GM21576 (cell line): ENCODE results near the gene MIPOL1.
"Not testable (repeated sequence)": the region's sequence is repeated elsewhere in the genome, so short reads cannot be mapped to it uniquely, and the experiment has no call there.

Experiments used
- ATAC-seq: cut with Tn5 transposase; IDR thresholded peaks from one replicate; pipeline ENCODE4 v1.9.1; 2021; ENCODE audit warnings: mild to moderate bottlenecking, moderate library complexity; ENCODE audit not compliant: unreplicated experiment

Gene MIPOL1

DNA sequence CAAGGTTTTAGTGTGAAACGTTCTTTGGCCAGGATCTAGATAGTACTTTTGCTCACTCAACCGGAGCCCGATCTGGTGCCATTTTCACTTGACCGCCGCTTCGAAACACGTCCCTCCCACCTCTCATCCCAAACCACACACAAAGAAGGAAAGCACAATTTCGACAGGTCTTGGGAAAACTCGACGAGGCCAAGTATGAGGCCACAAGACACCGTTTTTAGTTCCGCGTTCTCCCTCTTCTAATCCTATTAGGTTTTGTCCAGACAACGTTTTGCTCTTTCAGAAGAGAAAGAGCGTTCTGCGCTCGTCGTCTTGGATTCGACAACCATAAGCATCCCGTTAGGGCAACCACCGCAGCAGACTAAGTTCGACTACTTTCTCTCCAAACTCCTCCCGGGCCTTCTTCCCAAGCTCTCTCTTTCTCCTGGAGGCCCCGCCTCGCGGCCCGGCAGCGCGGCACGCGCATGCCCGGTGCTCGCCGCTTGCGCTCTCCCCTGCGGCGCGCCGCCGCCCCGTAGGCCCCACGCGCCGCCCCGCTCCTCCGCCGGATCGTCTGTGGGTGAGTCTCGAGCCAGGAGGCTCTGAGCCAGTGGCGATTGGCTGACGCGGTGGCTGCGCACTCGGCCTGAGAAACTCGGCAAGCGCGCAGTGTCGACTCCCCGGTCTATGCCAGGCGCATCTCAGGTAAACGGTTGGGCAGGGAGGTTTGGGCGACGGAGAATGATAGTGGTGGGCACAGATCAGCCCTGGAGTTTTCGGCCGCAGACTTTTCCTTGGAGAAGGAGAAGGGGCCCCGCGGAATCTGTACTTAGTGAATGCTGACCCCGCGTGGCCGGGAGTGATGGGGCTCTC lies at the start of gene MIPOL1:
TSS of gene MIPOL1 (plus strand) at position 517 of the 852 bp plus-strand sequence. CDS start 49,952 bp downstream, outside the sequence.
- no peak for ATAC-seq

DNA sequence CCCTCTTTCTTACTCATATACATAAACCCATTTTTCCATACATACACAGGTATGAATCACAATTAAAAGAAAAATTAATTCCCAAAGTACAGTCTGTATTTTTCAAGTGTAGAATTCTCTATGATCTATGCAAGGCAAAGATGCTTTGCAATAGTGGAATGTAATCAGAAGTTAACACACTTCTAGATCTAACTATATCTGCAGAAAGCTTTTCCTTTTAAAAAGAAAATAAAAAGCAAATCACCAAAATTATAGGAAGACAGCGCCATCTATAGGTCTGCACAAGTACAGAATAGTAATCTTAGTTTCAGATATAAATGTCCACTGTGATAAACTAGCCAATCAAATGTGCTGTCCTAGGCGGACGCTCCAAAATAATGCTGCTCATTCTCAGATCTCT lies 47.3 kb upstream of the MIPOL1 start:
- no peak for ATAC-seq

DNA sequence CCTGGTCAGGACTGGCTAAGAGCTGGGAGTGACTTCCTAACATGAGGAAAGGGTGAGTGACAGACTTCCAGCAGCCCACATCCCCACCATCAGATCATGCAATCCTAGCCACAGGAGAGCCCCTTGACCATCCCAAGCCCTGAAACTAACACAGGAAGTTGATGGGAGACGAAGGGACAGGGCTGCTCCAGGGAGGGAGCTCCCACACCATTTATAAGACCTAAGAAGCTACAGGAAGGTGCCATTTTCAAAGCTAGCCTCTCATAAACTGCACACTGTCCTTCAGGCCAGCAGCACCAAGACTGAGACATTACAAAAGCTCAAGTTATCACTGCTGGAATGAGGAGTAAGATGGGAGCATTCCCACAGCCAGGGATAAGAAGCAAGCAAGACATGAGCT lies 44.7 kb upstream of the MIPOL1 start:
- ATAC-seq: no peak

DNA sequence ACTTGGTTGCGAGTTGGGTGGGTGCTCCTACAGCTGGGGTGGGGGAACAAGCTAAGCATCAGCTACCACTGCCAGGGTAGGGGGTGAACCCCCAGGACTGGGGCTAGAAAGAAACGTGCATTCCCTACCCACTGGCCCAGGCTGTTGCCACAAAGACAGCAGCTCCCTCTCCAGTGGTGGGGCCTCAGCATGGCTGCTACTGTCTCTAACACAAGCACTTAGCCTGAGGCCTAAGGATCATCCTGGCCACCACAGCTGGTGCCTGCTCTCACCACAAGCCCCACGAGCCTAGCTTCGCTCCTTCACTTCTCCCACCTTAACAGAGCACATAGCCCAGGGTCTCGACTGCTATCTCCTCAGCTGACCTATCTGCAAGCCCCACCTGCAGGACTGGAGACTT lies 44.3 kb upstream of the MIPOL1 start:
- ATAC-seq: no peak

DNA sequence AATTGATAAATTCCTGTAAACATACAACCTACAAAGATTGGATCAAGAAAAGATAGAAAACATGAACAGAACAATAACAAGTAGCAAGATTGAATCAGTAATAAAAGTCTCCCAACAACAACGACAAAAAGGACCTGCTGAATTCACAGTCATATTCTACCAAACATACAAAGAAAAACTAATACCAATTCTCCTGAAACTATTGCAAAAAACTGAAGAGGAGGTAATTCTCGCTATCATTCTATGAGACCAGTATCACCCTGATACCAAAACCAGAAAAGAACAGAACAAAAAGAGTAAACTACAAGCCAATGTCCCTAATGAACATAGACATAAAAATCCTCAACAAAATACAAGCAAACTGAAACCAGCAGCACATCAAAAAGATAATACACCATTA lies 39.8 kb upstream of the MIPOL1 start:
- no peak for ATAC-seq

- ATAC-seq: not testable (repeated sequence)
Observed at GRCh38 chr14:37162307-37162706, 35.4 kb upstream of the MIPOL1 start.

DNA sequence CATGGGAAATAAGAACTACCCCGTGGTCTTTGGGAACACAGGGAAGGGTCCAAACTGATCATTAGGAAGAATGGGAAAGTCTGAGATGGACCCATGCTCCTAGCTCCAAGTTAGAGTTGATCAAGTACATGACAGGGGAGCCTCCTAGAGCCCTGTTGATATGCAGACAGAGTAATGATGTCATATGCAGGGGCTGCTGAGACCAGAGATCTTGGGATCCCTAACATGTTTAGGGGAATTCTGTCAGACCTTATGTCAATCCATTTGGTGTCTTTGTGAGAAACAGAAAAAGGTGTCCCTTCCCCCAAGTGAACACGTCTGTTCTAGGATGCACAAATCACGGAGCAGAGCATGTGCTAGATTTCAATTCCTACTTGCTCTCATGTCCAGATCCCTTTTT lies 31.9 kb upstream of the MIPOL1 start:
- no peak for ATAC-seq

DNA sequence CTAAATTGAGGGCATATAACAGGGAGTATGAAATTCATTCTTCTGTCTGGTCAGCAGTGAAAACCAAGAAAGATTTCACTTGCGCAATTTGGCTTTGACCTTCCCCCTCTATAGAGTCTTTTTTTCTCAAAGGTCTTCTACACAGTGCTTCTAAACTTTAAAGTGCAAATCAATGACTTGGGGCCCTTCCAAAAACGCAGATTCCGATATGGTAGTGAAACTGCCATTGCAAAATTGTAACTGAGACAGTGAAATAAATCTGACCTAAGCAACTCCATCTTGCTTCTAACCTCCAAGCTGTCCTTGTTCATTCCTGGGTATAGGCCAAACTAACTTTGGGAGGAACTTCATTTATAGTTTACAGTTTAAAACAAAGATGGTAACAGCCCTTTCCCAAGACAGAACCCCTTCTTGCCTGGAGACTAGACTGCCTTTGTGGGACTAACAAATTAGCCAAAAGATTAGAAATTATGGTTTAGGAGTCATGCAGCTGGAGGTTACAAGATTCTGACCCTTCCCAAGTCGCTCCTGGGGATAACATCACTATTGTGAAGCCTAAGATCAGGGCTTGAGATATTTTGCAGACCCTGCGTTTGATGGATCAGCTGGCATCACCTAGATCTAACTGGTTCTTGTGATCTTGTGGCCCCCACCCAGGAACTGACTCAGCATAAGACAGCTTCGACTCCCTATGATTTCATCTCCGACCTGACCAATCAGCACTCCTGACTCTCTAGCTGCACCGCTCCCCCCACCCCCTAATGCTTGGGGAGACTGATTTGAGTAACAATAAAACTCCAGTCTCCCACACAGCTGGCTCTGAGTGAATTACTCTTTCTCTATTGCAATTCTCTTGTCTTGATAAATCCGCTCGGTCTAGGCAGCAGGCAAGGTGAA lies 30.3 kb upstream of the MIPOL1 start:
- no peak for ATAC-seq

DNA sequence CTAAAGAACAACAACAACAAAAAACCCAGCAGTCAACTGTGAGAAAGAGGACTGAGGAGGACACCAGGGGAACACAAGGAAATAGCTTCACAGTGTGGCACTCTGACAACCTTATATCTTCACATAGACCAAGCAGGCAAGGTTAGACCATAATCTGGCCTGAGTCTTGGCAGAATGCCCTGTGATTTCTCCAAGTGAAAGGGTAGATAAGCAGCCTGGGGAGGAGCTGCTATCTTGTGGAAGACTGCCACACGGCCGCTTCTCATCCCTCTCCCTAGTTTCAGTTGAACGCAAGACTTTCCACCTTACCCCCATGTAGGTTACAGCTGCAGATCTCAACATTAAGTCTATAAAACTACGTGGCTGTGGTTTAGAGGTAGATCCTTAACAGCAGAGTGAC lies 29.0 kb upstream of the MIPOL1 start:
- ATAC-seq: no peak

- ATAC-seq: no peak
Observed at GRCh38 chr14:37170237-37170636, 27.5 kb upstream of the MIPOL1 start.

DNA sequence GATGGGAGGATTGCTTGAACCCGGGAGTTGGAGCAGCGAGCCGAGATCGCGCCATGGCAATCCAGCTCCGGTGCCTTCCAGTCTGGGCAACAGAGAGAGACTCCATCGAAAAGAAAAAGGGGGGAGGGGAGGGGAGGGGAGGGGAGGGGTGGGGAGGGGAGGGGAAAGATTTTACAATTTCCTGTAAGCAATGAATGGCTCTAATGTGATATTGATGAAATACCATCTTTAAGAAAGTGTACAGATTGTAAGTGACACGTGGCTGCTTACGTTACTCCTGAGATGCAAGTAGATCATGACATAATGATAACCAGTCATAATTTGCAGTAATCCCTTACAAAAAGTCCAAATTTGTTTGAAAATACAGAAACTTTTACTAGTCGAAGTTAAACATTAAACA lies 26.7 kb upstream of the MIPOL1 start:
- ATAC-seq: no peak

DNA sequence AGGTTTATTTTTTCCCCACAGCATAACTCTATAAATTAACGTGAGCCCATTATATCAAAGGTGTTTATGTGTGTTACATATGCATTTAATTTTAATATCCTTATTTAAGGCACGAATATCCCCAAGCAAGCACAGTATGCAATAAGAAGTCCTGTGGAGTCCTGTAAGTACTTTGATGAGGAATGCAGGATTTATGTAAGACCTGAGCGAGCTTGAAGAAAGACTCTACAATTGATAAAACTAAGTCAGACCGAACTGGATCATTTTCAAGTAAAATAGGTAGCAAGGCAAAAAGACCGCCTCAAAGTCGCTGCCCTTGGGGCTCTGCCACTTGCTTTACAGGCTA lies 26.1 kb upstream of the MIPOL1 start:
- no peak for ATAC-seq

DNA sequence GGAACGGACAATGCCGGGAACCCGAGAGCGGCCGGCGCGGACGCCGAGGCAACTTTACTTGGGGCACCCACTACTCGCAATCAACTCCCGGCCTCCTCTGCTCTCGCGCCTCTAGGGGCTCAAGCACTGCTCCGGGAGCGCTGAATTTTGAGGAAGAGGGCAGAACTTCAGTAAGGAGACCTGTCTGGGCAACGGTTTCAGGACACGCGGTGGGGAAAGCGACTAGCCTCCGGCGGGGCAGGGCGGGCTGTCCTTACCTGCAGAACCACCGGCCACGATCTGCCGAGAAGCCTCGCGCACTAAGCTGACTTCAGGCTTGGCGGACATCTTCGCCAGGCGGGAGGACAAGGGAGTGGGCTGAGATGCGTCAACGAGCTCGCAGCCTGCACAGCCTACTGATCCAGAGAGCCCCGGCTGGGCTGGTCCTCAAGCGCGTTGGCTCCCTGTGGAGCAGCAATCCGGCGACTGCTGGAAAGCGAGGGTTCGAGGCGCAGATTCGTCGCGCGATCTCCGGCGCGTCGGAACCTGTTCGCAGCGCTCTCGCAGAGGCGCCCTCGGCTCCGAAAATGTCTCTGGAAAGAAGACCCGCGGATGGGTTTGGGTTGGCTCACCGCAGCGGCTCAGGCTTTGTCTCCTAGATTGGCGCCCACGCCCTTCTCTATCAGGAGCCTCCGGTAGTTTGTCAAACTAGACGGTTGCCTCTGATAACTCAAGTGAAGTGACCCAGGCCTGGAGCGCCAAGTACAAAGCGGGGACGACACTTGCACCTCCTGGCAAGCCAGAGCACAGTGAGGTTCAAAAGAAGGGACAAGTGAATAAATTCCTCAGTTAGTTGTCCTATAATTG lies 25.5 kb upstream of the MIPOL1 start, which contains the start of gene SLC25A21:
TSS of gene SLC25A21 (minus strand) at position 583 of the 846 bp plus-strand sequence.
- ATAC-seq: no peak

DNA sequence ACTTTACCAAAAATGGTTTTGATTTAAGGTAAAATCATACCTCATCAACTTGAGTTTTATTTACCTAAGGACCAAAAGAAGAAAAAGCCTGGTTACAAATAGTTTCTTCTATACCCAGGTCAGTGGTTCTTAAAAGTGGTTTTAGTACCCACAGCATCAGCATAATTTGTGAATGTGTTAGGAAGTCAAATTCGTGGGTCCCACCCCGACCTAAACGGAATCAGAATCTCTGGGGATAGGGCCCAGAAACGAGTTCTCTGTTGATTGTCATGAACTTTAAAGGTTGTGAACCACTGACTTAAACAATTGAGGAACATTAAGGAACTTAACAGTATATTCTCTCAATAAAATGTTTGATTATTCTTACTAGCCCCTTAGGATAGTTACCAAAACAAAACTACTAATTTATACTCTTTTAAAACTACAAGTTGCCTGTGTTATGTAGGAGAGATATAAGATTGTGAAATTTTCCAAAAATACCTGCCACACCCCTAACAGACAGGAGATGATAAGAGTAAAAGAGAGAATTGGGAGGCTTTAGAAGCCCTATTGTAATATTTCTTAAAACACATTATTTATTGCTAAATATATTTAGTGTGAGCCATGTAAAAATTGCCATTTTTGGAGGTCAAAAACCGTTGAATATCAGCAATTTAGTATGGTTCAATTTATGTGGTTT lies 24.7 kb upstream of the MIPOL1 start:
- ATAC-seq: no peak

GRCh38 chr14:37179896-37180502 lies 17.7 kb upstream of the MIPOL1 start:
- no peak for ATAC-seq

DNA sequence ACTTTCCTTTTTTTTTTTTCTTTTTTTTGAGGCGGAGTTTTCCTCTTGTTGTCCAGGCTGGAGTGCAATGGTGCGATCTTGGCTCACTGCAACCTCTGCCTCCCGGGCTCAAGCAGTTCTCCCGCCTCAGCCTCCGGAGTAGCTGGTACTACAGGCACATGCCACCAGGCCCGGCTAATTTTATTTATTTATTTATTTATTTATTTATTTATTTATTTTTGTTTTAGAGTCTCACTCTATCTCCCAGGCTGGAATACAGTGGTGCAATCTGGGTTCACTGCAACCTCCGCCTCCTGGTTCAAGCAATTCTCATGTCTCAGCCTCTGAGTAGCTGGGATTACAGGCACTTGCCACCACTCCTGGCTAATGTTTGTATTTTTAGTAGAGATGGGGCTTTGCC lies 16.9 kb upstream of the MIPOL1 start:
- not testable (repeated sequence) for ATAC-seq

DNA sequence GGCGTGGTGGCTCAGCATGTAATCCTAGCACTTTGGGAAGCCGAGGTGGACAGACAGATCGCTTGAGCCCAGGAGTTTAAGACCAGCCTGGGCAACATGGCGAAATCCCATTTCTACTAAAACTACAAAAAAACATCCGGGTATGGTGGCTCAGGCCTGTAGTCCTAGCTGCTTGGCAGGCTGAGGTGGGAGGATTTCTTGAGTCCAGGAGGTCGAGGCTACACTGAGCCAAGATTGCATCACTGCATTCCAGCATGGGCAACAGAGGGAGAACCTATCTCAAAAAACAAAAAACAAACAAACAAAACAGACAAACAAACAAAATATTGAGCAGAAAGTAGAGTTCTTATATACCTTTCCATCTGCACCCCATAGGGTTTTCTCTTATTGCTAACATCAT lies 16.3 kb upstream of the MIPOL1 start:
- no peak for ATAC-seq

DNA sequence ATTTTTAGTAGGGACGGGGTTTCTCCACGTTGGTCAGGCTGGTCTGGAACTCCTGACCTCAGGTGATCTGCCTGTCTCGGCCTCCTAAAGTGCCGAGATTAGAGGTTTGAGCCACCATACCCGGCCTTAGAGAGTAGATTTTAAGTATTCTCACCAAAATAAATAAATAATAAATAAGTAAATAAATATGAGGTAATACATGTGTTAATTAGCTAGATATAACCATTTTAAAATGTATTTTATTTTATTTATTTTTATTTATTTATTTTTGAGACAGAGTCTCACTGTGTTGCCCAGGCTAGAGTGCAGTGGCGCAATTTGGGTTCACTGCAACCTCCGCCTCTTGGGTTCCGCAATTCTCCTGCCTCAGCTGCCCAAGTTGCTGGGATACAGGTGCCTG lies 13.2 kb upstream of the MIPOL1 start:
- ATAC-seq: not testable (repeated sequence)

- ATAC-seq: no peak
Observed at GRCh38 chr14:37185670-37186069, 12.1 kb upstream of the MIPOL1 start.

- ATAC-seq: no peak
Observed at GRCh38 chr14:37186865-37187264, 10.9 kb upstream of the MIPOL1 start.
